CD14-positive monocyte (primary cell): Measurements from ENCODE around the gene ADK. TPM values are rescaled to one million over a fixed set of nuclear protein-coding genes. Genes with fewer than 3 reads are reported as not detected.
A peak's percentile ranks its signal among the peaks of the same experiment; 100 is the strongest.

ENCODE experiments used
- DNase-seq, 3 donors: peaks; one replicate each; pipeline ENCODE4 v3.0.0-alpha.2; 2011 to 2022
- H2AFZ ChIP-seq: 2 replicates; pipeline ENCODE4 v1.6.0; 2012; ENCODE audit warnings: mild to moderate bottlenecking, low read depth, low read length, inconsistent platforms; ENCODE audit not compliant: insufficient read depth, poor library complexity, severe bottlenecking
- H3K27ac ChIP-seq, 2 donors: 1 replicate in 1 of 2; 2 replicates in 1 of 2; pipeline ENCODE4 v1.5.1; 2012 to 2013; ENCODE audit warnings: low read length in 2 of 2, control low read depth in 1 of 2, inconsistent platforms in 1 of 2, low read depth in 1 of 2, mild to moderate bottlenecking in 1 of 2
- H3K27me3 ChIP-seq, 2 donors: one replicate each; pipeline versions ENCODE4 v1.6.0 to v1.6.1; 2011 to 2013; ENCODE audit warnings: low read length in 2 of 2; ENCODE audit not compliant: control insufficient read depth in 2 of 2, insufficient read depth in 2 of 2
- H3K36me3 ChIP-seq, 2 donors: replicated peaks in 1 of 2; 1 replicate in 1 of 2; 2 replicates in 1 of 2; pipeline versions ENCODE4 v1.5.1 to v1.6.1; 2012 to 2013; ENCODE audit warnings: low read length in 2 of 2, control low read depth in 1 of 2, inconsistent platforms in 1 of 2, mild to moderate bottlenecking in 1 of 2; ENCODE audit not compliant: insufficient read depth in 2 of 2, control insufficient read depth in 1 of 2
- H3K4me1 ChIP-seq, 2 donors: 1 replicate in 1 of 2; 2 replicates in 1 of 2; pipeline versions ENCODE4 v1.5.1 to v1.6.1; 2012 to 2013; ENCODE audit warnings: low read length in 2 of 2, control low read depth in 1 of 2, inconsistent platforms in 1 of 2, mild to moderate bottlenecking in 1 of 2, moderate library complexity in 1 of 2; ENCODE audit not compliant: insufficient read depth in 2 of 2, control insufficient read depth in 1 of 2
- H3K4me2 ChIP-seq: replicated peaks from 2 replicates; pipeline ENCODE3; 2012; ENCODE audit warnings: low read length, moderate library complexity, mild to moderate bottlenecking; ENCODE audit not compliant: poor library complexity, severe bottlenecking; ENCODE audit errors: extremely low read depth
- H3K4me3 ChIP-seq, 3 experiments: fragments of 200-600 bp in 1 of 3; sonication (generic) in 1 of 3; replicated peaks in 1 of 3; 1 replicate in 2 of 3; 2 replicates in 1 of 3; pipeline ENCODE4 v1.5.1; 2011 to 2013; ENCODE audit warnings: low read length in 3 of 3, mild to moderate bottlenecking in 3 of 3, control low read depth in 2 of 3, low read depth in 2 of 3, inconsistent platforms in 1 of 3, moderate library complexity in 1 of 3
- H3K79me2 ChIP-seq: 2 replicates; pipeline ENCODE4 v1.6.0; 2012; ENCODE audit warnings: mild to moderate bottlenecking, control low read depth, inconsistent platforms, low read length, moderate library complexity; ENCODE audit not compliant: insufficient read depth
- H3K9ac ChIP-seq: 2 replicates; pipeline ENCODE4 v1.6.0; 2017; ENCODE audit warnings: low read length, mild to moderate bottlenecking; ENCODE audit not compliant: insufficient read depth, poor library complexity, severe bottlenecking
- H3K9me3 ChIP-seq, 2 donors: replicated peaks in 1 of 2; 1 replicate in 1 of 2; 2 replicates in 1 of 2; pipeline versions ENCODE4 v1.5.1 to v1.6.1; 2012 to 2013; ENCODE audit warnings: low read length in 2 of 2, control low read depth in 1 of 2; ENCODE audit not compliant: control insufficient read depth in 1 of 2, insufficient read depth in 1 of 2
- H4K20me1 ChIP-seq: 2 replicates; pipeline ENCODE4 v1.6.0; 2012; ENCODE audit warnings: mild to moderate bottlenecking, low read length, control low read depth, moderate library complexity; ENCODE audit not compliant: insufficient read depth
- H3K27ac Mint-ChIP-seq, 7 donors: one replicate each; pipeline ENCODE4 v1.8.0; 2020; ENCODE audit warnings: mild to moderate bottlenecking in 7 of 7, mixed read lengths in 7 of 7, moderate library complexity in 6 of 7, inconsistent platforms in 2 of 7
- H3K27me3 Mint-ChIP-seq, 3 donors: one replicate each; pipeline ENCODE4 v1.8.0; 2021 to 2022; ENCODE audit warnings: low read depth in 3 of 3, mild to moderate bottlenecking in 3 of 3, mixed read lengths in 3 of 3, moderate library complexity in 3 of 3, inconsistent platforms in 1 of 3
- H3K36me3 Mint-ChIP-seq, 2 donors: one replicate each; pipeline ENCODE4 v1.8.0; 2020; ENCODE audit warnings: mixed read lengths in 2 of 2, inconsistent platforms in 1 of 2, mild to moderate bottlenecking in 1 of 2
- H3K4me1 Mint-ChIP-seq: one replicate; pipeline ENCODE4 v1.8.0; 2020; ENCODE audit warnings: mild to moderate bottlenecking, mixed read lengths
- H3K4me3 Mint-ChIP-seq, 2 donors: one replicate each; pipeline ENCODE4 v1.8.0; 2020; ENCODE audit warnings: mild to moderate bottlenecking in 2 of 2, mixed read lengths in 2 of 2, moderate library complexity in 1 of 2
- H3K9me3 Mint-ChIP-seq, 7 donors: one replicate each; pipeline ENCODE4 v1.8.0; 2020 to 2022; ENCODE audit warnings: mixed read lengths in 7 of 7, mild to moderate bottlenecking in 6 of 7, moderate library complexity in 6 of 7, inconsistent platforms in 2 of 7
- WGBS: methylation state at CpG from one replicate; pipeline ENCODE4 v1.1.5; 2013; ENCODE audit warnings: missing lambda C conversion rate; ENCODE audit not compliant: insufficient coverage; 5-methylcytosine and 5-hydroxymethylcytosine counted together
- intact Hi-C, 2 donors: fragments of 100-400 bp; cut with micrococcal nuclease; formaldehyde crosslinking; loops; one replicate each; pipeline versions ENCODE4 v1.15.0 to v1.15.1; 2023
- polyA plus RNA-seq, 3 donors: library from polyadenylated mRNA; depleted of rRNA in 1 of 3; unstranded in 2 of 3; stranded (reverse) in 1 of 3; fragments of 300-500 nt in 2 of 3; fragments of >200 nt in 1 of 3; fragmentation: Illumina TruSeq in 2 of 3; gene quantifications; 1 replicate in 2 of 3; 2 replicates in 1 of 3; pipeline ENCODE4 v1.2.3, GENCODE V29; 2012 to 2021
- TF ChIP-seq, protein P1 (sequence below): fragments of 200-600 bp; IDR thresholded peaks from one replicate; pipeline ENCODE4 v1.8.0; 2022; ENCODE audit warnings: antibody characterized with exemption, mild to moderate bottlenecking

Gene ADK
- polyA plus RNA-seq, 3 donors, result 6.4 to 38.2 (median 35.7) TPM

DNA sequence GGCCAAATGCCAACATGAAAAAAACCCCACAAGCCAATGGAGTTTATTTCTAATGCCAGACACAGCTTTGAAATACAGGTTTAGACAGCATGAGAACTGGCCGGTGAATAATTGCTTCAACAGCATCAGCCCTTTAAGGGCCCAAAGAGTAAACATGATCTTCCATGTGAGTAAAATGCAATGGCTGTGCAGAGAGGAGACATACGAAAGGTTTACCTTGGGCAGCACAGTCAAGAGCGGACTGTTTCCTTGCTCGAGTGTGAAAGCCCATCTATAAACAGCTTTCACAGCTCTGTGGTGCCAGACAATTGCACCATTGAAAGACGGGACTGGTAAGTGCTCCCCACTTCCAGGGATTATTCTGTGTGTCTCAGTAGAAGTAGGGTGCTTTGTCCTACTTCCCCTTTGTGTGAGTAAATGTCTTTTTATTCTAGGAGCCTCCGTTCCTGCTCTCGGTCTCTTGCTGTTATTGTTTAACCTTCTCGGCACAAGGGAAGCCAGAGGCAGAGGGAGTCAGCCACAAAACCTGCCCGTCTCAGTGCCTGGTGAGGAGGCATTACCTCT is 597.5 kb downstream of the ADK start:
- H3K4me2 ChIP-seq, result no peak overlapping the region
- peaks cover 27% of the 10 kb centered on the region for H3K4me1 Mint-ChIP-seq
- TF ChIP-seq, protein P1, sequence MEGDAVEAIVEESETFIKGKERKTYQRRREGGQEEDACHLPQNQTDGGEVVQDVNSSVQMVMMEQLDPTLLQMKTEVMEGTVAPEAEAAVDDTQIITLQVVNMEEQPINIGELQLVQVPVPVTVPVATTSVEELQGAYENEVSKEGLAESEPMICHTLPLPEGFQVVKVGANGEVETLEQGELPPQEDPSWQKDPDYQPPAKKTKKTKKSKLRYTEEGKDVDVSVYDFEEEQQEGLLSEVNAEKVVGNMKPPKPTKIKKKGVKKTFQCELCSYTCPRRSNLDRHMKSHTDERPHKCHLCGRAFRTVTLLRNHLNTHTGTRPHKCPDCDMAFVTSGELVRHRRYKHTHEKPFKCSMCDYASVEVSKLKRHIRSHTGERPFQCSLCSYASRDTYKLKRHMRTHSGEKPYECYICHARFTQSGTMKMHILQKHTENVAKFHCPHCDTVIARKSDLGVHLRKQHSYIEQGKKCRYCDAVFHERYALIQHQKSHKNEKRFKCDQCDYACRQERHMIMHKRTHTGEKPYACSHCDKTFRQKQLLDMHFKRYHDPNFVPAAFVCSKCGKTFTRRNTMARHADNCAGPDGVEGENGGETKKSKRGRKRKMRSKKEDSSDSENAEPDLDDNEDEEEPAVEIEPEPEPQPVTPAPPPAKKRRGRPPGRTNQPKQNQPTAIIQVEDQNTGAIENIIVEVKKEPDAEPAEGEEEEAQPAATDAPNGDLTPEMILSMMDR, result no peak
- H2AFZ ChIP-seq, result peak overlapping the region; percentile 55
- no peaks in the 10 kb centered on the region for H3K36me3 ChIP-seq
- WGBS, result 94% methylated on average over 3 of the region's 9 CpGs
- no peak overlapping the region for H3K4me3 ChIP-seq
- no peaks in the 10 kb centered on the region for H3K36me3 Mint-ChIP-seq
- H3K9me3 Mint-ChIP-seq, result peaks cover 0 to 1% (median 0%) of the 10 kb centered on the region in 7 donors
- no peaks in the 10 kb centered on the region for H4K20me1 ChIP-seq
- peak in 1 of 3 donors; percentile 13 for DNase-seq
- H3K27me3 ChIP-seq, result no peaks in the 10 kb centered on the region
- no peaks in the 10 kb centered on the region for H3K9me3 ChIP-seq
- peaks cover 14 to 17% of the 10 kb centered on the region in 2 donors for H3K4me1 ChIP-seq
- H3K27ac ChIP-seq, result no peak overlapping the region
- peaks cover 0 to 2% (median 0%) of the 10 kb centered on the region in 3 donors for H3K27me3 Mint-ChIP-seq
- H3K9ac ChIP-seq, result no peak overlapping the region
- no peak overlapping the region for H3K4me3 Mint-ChIP-seq
- no peaks in the 10 kb centered on the region for H3K79me2 ChIP-seq
- intact Hi-C loops, result no loop called here
- H3K27ac Mint-ChIP-seq, result peak overlapping the region in 2 of 7 donors; percentile 31 to 50

DNA sequence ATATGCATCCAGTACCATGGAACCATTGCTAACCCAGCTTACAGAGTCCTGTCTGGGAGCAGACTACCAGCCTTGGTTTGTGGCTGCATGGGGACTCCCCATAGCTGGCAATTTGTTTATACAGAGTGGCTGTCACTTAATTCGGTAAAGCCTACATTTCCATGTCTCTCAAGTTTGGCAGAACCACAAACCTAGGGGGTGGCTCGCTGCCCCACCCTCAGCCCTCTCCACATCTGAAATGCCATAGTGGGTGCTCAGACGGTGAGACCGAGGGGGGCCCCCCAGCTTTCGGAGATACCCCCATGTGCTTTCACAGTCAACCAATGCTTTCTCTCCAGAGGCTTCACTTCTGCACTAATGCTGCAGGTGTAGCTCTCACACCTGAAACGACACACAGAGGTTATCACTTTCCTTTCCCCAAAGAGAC is 599.8 kb downstream of the ADK start:
- no peak overlapping the region for H3K4me2 ChIP-seq
- H3K9me3 ChIP-seq, result no peaks in the 10 kb centered on the region
- H3K27me3 ChIP-seq, result no peaks in the 10 kb centered on the region
- WGBS, result 94% methylated on average over 2 of the region's 6 CpGs
- no peak overlapping the region for H3K4me3 ChIP-seq
- intact Hi-C loops, result no loop called here
- peaks cover 34 to 37% of the 10 kb centered on the region in 2 donors for H3K4me1 ChIP-seq
- peaks cover 0 to 2% (median 0%) of the 10 kb centered on the region in 3 donors for H3K27me3 Mint-ChIP-seq
- H3K27ac ChIP-seq, result no peak overlapping the region
- H4K20me1 ChIP-seq, result no peaks in the 10 kb centered on the region
- no peak for DNase-seq
- H3K36me3 Mint-ChIP-seq, result no peaks in the 10 kb centered on the region
- H2AFZ ChIP-seq, result no peak overlapping the region
- no peaks in the 10 kb centered on the region for H3K79me2 ChIP-seq
- peaks cover 0 to 1% (median 0%) of the 10 kb centered on the region in 7 donors for H3K9me3 Mint-ChIP-seq
- no peak overlapping the region for H3K4me3 Mint-ChIP-seq
- H3K36me3 ChIP-seq, result no peaks in the 10 kb centered on the region
- H3K27ac Mint-ChIP-seq, result no peak overlapping the region
- no peak overlapping the region for H3K9ac ChIP-seq
- TF ChIP-seq, protein P1, result no peak
- peaks cover 49% of the 10 kb centered on the region for H3K4me1 Mint-ChIP-seq
